HG02763 (cell line): ENCODE results near the gene TMA7.
A peak's percentile ranks its signal among the peaks of the same experiment; 100 is the strongest.
"Not testable (repeated sequence)": the region's sequence is repeated elsewhere in the genome, so short reads cannot be mapped to it uniquely, and the experiment has no call there.

ENCODE experiments used
- ATAC-seq: cut with Tn5 transposase; IDR thresholded peaks from one replicate; pipeline ENCODE4 v1.9.1; 2021; ENCODE audit warnings: mild to moderate bottlenecking, moderate library complexity; ENCODE audit not compliant: unreplicated experiment

The TMA7 gene

DNA sequence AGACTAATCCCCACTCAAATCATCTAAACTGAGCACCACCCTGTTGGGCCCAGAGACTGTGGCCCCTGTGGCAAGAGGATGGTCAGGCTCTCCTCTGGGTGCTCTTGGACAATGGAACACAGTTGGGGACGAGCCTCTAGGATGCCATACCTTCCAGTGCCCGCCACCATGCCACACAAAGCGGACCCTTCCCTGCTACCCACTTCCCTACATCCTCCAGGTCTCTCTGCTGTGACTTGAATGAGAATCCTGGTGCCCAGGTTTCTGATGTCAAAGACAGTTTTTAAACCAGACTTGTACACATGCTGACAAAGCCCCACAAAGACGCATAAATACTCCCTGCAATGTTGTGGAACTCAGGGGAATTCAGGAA is 4.8 kb upstream of the TMA7 start:
- ATAC-seq, result no peak

DNA sequence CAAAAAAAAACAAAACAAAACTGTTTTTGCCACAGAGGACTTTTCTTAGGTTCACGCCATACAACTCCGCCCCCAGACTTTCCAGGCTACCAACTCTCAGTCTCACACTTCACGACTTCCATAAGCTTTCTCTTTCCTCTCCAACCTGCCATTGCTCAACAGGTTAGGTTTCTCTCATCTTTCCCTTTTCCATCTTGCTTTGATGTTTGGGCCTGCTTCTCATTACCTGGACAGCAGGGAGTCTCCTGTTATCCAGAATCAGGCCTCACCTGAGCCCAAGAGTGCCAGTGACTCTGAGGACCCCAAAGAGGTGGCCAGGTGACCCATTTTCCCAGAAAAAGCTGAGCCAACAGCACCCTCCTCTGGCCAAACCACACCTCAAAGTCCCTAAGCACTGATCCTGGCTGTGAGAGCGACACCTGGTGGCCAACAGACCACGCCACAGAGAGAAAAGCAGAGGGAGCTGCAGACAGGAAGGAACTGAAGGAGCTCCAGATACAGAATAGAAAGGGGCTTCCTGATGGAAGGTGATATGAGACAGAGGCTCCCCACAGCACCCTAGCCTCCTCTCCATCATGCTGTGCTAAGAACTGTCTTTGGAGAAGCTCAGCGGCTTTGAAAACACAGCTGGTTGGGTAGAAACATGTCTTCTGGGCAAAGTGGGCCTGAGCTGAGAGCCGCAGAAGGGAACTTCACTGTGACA is 4.1 kb upstream of the TMA7 start:
- ATAC-seq, result no peak

- ATAC-seq, result no peak
Measured at GRCh38 chr3:48436477-48436787, 3.6 kb upstream of the TMA7 start.

DNA sequence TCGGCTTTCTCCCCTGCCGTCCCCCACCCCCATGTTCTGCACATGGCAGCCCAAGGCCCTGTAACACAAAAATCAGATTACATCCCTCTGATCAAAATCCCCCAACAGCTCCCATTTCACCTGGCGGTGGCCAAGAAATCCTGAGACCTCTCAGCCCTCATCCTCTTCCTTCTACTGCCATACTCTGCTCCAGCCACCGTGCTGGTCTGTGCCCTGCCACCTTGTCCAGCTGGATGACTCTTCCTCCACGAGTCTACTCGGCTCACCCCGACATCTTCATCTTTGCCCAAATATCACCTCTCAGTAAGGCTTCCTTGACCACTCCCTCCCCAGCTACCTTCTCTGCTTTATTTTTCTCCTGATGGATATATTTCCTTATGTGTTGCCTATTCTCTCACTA is 3.2 kb upstream of the TMA7 start:
- no peak for ATAC-seq

- no peak for ATAC-seq
Measured at GRCh38 chr3:48437812-48438211, 2.2 kb upstream of the TMA7 start.

DNA sequence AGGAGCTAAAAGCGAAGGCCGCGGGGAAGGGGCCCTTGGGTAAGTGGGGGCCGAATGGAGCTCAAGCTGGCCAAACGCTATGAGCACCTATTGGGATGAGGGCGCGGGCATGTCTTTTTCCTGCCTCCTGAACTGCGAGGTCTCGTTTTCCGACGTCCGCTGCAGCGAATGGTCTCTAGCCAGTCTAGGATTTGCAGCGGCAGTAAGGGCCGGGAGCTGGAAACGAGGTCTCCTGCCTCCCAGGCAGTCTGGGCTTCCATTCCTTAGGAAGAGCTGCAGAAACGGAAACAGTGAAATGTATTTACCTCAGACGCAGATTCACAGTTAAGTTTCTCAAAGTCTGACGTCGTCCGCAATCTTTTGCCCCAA is 517 bp downstream of the TMA7 start:
- ATAC-seq, result no peak

- ATAC-seq, result no peak
Measured at GRCh38 chr3:48441940-48442339, 1.9 kb downstream of the TMA7 start.

- ATAC-seq, result no peak
Measured at GRCh38 chr3:48445277-48445882, 5.3 kb downstream of the TMA7 start.

DNA sequence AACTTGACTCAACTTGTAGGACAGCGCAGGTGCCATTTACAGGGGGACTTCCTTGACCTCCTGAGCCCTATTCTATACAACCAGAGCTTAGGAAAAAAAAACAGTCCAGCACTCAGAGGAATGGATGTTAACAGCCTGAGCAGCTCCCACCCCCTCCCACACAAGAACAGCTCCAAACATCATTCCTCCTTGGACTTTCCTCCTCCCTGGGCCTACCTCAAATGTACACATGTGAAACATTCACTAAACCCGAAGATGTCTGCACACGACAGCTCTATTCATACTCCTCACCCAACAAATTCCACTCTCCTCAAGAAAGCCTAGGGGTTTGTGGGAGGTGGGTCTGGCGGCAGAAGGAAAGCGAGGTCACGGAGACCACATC is 6.0 kb downstream of the TMA7 start:
- no peak for ATAC-seq

- peak; percentile 90 for ATAC-seq
Measured at GRCh38 chr3:48446425-48447193, 6.6 kb downstream of the TMA7 start, which contains the start of gene ATRIP. Gene ATRIP (plus strand): TSS chr3:48446737. CDS start chr3:48446846, 109 bp downstream.

GRCh38 chr3:48451270-48451669 is 11.2 kb downstream of the TMA7 start:
- no peak for ATAC-seq

DNA sequence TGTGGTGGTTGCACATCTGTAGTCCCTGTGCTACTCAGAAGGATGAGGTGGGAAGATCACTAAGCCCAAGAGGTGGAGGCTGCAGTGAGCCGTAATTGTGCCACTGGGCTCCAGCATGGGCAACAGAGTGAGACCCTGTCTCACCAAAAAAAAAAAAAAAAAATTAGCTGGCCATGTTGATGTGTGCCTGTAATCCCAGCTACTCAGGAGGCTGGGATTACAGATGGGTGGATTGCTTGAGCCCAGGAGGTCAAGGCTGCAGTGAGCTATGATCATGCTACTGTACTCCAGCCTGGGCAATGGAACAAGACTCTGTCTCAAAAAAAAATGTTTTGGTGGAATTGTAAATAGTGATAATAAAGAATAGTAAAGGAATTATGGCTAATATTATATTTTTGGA is 16.4 kb downstream of the TMA7 start:
- ATAC-seq, result no peak

DNA sequence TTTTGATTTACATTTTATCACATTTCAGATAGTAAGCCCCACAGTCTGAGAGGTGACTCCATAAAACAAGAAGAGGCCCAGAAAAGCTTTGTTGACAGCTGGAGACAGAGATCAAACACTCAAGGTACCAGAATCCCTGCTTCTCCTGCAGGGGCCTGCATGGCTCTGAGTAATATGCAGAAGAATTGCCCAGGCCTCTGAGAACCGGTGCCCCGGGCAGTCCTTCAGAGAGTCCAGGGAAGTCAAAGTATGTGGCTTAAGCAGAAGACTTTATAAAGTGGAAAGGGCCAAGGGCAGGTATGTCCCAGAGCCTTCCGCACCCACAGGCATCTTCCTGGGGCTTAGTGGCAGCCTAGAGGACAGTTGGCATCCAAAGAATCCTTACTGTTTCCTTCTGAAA is 19.3 kb downstream of the TMA7 start:
- ATAC-seq, result no peak

GRCh38 chr3:48459773-48460516 is 19.9 kb downstream of the TMA7 start:
- ATAC-seq, result no peak

- no peak for ATAC-seq
Measured at GRCh38 chr3:48460517-48460902, 20.5 kb downstream of the TMA7 start.

DNA sequence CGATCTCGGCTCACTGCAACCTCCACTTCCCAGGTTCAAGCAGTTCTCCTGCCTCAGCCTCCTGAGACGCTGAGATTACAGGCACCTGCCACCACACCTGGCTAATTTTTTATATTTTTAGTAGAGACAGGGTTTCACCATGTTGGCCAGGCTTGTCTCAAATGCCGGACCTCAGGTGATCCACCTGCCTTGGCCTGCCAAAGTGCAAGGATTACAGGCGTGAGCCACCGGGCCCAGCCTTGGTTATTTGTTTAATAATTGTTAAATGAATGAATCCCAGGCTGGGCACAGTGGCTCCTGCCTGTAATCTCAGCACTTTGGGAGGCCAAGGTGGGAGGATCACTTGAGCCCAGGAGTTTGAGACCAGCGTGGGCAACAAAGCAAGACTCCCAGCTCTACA is 21.7 kb downstream of the TMA7 start:
- ATAC-seq, result not testable (repeated sequence)

- no peak for ATAC-seq
Measured at GRCh38 chr3:48463703-48464102, 23.6 kb downstream of the TMA7 start.

DNA sequence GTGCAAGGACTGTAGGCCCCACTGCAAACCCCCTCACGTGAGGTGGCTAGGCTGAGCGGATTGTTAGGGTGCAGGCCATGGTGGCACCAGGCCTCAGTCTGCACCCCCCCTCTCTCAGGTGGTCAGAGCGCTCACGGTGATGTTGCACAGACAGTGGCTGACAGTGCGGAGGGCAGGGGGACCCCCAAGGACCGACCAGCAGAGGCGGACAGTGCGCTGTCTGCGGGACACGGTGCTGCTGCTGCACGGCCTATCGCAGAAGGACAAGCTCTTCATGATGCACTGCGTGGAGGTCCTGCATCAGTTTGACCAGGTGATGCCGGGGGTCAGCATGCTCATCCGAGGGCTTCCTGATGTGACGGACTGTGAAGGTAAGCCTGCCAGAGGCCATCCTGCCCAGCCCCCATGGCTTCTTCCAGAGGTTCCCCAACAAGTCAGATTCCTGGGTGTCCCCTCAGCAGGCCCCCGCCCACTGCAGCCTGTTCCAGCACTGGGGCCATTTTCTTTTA is 24.7 kb downstream of the TMA7 start:
- no peak for ATAC-seq

GRCh38 chr3:48465237-48465530 is 25.1 kb downstream of the TMA7 start:
- ATAC-seq, result no peak

DNA sequence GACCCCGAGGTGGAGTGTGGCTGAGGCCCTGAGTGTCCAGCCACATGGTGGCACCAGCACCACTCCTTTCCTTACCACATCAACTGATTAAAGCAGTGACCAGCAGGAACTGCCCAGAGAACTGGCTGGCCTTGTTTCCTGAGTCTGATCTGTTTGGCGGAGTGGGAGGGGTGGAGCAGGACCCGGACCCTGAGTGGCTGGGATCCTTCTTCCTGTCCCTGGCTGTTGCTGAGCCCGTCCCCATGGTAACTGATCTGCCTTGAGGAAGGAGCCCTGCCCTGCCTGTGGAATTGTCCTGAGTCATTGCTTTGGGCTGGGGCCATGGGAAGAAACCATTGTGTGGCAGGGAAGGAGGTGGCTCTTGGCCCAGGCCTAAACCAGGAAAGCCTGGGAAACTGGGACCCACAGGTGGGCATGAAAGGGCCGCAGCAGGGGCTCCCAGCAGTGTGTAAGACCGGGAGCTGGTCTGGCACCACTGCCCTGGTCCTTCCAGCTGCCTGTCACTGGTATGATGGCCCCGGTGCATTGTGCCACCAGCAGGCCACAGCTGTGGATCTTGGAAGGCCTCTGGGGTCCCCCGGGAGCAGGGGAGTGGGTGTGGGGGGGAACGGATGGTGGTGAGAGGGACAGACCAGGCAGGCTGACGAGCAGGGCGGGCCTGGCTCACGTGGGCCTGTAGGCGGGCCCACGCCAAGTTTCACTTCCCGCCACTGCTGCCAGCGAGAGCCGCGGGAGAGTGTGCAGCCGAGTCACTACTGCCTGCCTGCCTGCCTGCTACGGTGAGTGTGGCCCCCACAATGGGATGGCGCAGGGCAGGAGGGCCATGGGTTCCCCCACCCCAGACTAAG is 25.7 kb downstream of the TMA7 start:
- ATAC-seq, result peak; percentile 81
